ENCODE measurements around the gene TMA7. TPM values are rescaled to one million over a fixed set of nuclear protein-coding genes. Genes with fewer than 3 reads are reported as not detected.

TMA7 gene
- total and polyA plus RNA-seq, 2 of the 13 experiments (the other 11 are each of a cell fraction or from before 2014, with no cell fraction given): 100 to 486 TPM

DNA sequence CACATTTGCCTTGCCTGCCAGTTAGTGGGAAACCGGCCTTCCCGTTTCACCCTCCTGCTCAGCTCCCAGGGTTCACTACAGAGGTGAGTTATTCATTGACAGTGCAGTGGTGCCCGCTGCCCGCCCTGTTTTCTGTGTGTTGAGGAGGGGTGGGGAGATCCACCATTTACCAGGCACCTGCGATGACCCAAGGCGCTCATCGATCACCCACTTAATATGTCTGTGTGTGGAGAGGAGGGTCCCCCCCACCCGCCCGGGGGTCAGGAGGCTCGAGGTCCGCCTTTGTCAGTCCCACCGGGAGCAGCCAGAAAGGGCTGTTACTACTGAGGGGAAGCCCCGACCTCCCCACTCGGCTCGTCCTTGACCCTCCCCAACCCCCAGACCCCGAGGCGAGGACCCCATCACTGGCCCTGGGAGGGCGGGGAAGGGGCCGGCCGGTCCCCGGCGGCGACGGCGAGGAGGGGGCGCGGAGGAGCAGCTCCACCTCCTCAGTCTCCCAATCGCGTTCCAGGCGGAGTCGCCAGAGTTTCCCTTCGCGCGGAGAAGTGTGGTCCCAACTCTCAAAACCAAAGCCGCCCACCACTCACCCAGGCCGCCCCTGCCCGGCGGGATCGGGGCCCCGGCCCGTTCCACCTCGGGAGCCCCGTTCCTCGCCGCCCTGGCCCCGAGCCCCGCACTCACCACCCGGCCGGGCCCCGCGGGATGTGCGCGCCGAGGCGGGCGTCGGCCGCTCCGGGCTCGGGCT, 11.3 kb upstream of the TMA7 start (continued):
- no peak for TF ChIP-seq HOMEZ (CRISPR knock-in tag; IDR thresholded peaks at IDR 0.05; ENCODE audit: low read depth)
- peak; percentile 95 for TF ChIP-seq ZNF746 (CRISPR knock-in tag; IDR thresholded peaks at IDR 0.05)
- no peak for TF ChIP-seq EZH2 (conservative IDR thresholded peaks at IDR 0.05; ENCODE audit: low read depth, low read length)
- TF ChIP-seq MATR3 (CRISPR knock-in tag; IDR thresholded peaks at IDR 0.05): no peak
- TF ChIP-seq ATAD3A (CRISPR knock-in tag; IDR thresholded peaks at IDR 0.05): no peak
- TF ChIP-seq GPN1 (CRISPR knock-in tag; IDR thresholded peaks at IDR 0.05; ENCODE audit: borderline replicate concordance): no peak
- no peak for TF ChIP-seq ZNF280D (CRISPR knock-in tag; IDR thresholded peaks at IDR 0.05)
- no peak for TF ChIP-seq GTF2F1 (IDR thresholded peaks at IDR 0.05; ENCODE audit: low read length)
- TF ChIP-seq ZNF704 (CRISPR knock-in tag; IDR thresholded peaks at IDR 0.05; ENCODE audit: borderline replicate concordance): no peak
- TF ChIP-seq ZFP1 (CRISPR knock-in tag; IDR thresholded peaks at IDR 0.05): no peak
- no peak for TF ChIP-seq ZNF44 (CRISPR knock-in tag; IDR thresholded peaks at IDR 0.05)
- TF ChIP-seq ZNF407 (CRISPR knock-in tag; IDR thresholded peaks at IDR 0.05; ENCODE audit: not compliant biosample characterization): no peak
- peak; percentile 15; the same call in 1 of the 2 replicates for TF ChIP-seq ZNF431 (CRISPR knock-in tag; IDR thresholded peaks at IDR 0.05; ENCODE audit: borderline replicate concordance, low read depth)
